Psoas muscle (tissue), 8 donors: ENCODE data around the gene POLE. TPM values are rescaled to one million over a fixed set of nuclear protein-coding genes. Genes with fewer than 3 reads are reported as not detected.
"Not testable (repeated sequence)": the region's sequence is repeated elsewhere in the genome, so short reads cannot be mapped to it uniquely, and the experiment has no call there.

ENCODE experiments used
- ATAC-seq, 4 donors: fragments of 200-7000 bp; cut with Tn5 transposase; one replicate each; pipeline ENCODE4 v1.9.1; 2020; ENCODE audit warnings: moderate library complexity in 3 of 4, mild to moderate bottlenecking in 2 of 4
- DNase-seq, 2 donors: peaks; one replicate each; pipeline ENCODE4 v3.0.0-alpha.2; 2020
- H3K27ac ChIP-seq: fragments of 200-600 bp; one replicate; pipeline ENCODE4 v1.8.0; 2022
- H3K27me3 ChIP-seq, 3 donors: fragments of 200-600 bp in 1 of 3; one replicate each; pipeline versions ENCODE4 v1.6.1 to v1.8.0; 2013 to 2022; ENCODE audit warnings: low read length in 2 of 3, mild to moderate bottlenecking in 2 of 3, moderate library complexity in 1 of 3; ENCODE audit not compliant: insufficient read depth in 3 of 3
- H3K36me3 ChIP-seq, 2 donors: fragments of 200-600 bp in 1 of 2; one replicate each; pipeline versions ENCODE4 v1.6.1 to v1.8.0; 2013 to 2022; ENCODE audit warnings: low read depth in 1 of 2, mild to moderate bottlenecking in 1 of 2, moderate library complexity in 1 of 2; ENCODE audit not compliant: insufficient read depth in 1 of 2
- H3K4me1 ChIP-seq: fragments of 200-600 bp; one replicate; pipeline ENCODE4 v1.8.0; 2022
- H3K4me3 ChIP-seq: fragments of 200-600 bp; one replicate; pipeline ENCODE4 v1.8.0; 2022; ENCODE audit warnings: mild to moderate bottlenecking
- H3K9me3 ChIP-seq: fragments of 200-600 bp; one replicate; pipeline ENCODE4 v1.8.0; 2022
- CTCF ChIP-seq: fragments of 200-600 bp; IDR thresholded peaks from one replicate; pipeline ENCODE4 v1.8.0; 2022; ENCODE audit warnings: antibody characterized with exemption
- WGBS, 3 donors: extraction: QIAGEN DNeasy Blood & Tissue Kit; methylation state at CpG; one replicate each; pipeline versions ENCODE4 v1.1.6 to v1.1.7; 2013; 5-methylcytosine and 5-hydroxymethylcytosine counted together
- intact Hi-C, 2 donors: fragments of 100-400 bp; cut with DNase I; formaldehyde crosslinking; loops; one replicate each; pipeline versions ENCODE4 v1.11.0 to v1.14.2; 2022
- polyA plus RNA-seq, 3 donors: library from polyadenylated mRNA; stranded (reverse); fragments of 200-250 nt; gene quantifications; one replicate each; pipeline ENCODE4 v1.2.3, GENCODE V29; 2013
- total RNA-seq, 4 donors: library from RNA; stranded (reverse); fragmentation: NEBNext Ultra II Directional in 2 of 4; extraction: Animal tissue kit (Norgen Biotek cat#: 25700) in 2 of 4; gene quantifications; one replicate each; pipeline versions ENCODE4 v1.2.1 to v1.2.4, GENCODE V29; 2021 to 2023
- donor health status: healthy with polysubstance abuse.
- donor health status: DM: no; HTN: no; CAD: no; lungs with moderate emphysema.
- donor health status: Bipolar disorder and iron deficiency.
- donor health status: healthy.
- donor health status: DM: yes; HTN: yes; CAD: no.
- donor health status: DM: no; HTN: no; CAD: no.
- donor health status: DM: no; HTN: no; CAD: no.
- donor health status: DM: yes; HTN: yes; CAD: no.

Gene POLE
- total and polyA plus RNA-seq, 7 donors = 4.2 to 15.1 (median 6.7) TPM

- Histone ChIP-seq H3K4me1 (no peaks in the 10 kb centered on the region), H3K36me3 (no peaks in the 10 kb centered on the region), H3K27ac (no peak overlapping the region), H3K9me3 (no peaks in the 10 kb centered on the region), H3K4me3 (peak overlapping the region; percentile 59), H3K27me3 (peaks cover 0 to 72% (median 17%) of the 10 kb centered on the region in 3 donors)
- 17 to 25% (median 21%) methylated on average over 45 of the region's 45 CpGs for WGBS, 3 donors
- ATAC-seq (peak; percentile 72 to 82 (median 78)), DNase-seq (peak; percentile 70 to 82)
- TF ChIP-seq CTCF = peak; percentile 61
- intact Hi-C loops = no loop called here
These were observed 86.8 kb downstream of the POLE start for GRCh38 chr12:132600048-132601032.

GRCh38 chr12:132599502-132599901 lies 87.6 kb downstream of the POLE start:
- 66 to 82% (median 78%) methylated on average over 6 of the region's 6 CpGs for WGBS, 3 donors
- H3K27ac ChIP-seq, H3K4me3 ChIP-seq, DNase-seq, H3K9me3 ChIP-seq, H3K4me1 ChIP-seq, H3K36me3 ChIP-seq, ATAC-seq, intact Hi-C loops: not testable (repeated sequence)
- peaks cover 0 to 68% (median 13%) of the 10 kb centered on the region in 3 donors for H3K27me3 ChIP-seq

GRCh38 chr12:132597333-132598316 lies 89.5 kb downstream of the POLE start:
- H3K27ac ChIP-seq = no peak overlapping the region
- H3K9me3 ChIP-seq = no peaks in the 10 kb centered on the region
- no peak for DNase-seq
- peaks cover 0 to 49% (median 1%) of the 10 kb centered on the region in 3 donors for H3K27me3 ChIP-seq
- no peaks in the 10 kb centered on the region for H3K36me3 ChIP-seq
- intact Hi-C loops = no loop called here
- WGBS, 3 donors = 6 to 14% (median 9%) methylated on average over 10 to 49 of the region's 58 CpGs
- peak overlapping the region; percentile 49 for H3K4me3 ChIP-seq
- TF ChIP-seq CTCF = no peak
- ATAC-seq = no peak
- H3K4me1 ChIP-seq = no peaks in the 10 kb centered on the region

GRCh38 chr12:132596016-132596415 lies 91.1 kb downstream of the POLE start:
- Histone ChIP-seq H3K4me3 (no peak overlapping the region), H3K4me1 (no peaks in the 10 kb centered on the region), H3K9me3 (no peaks in the 10 kb centered on the region), H3K36me3 (no peaks in the 10 kb centered on the region), H3K27ac (no peak overlapping the region), H3K27me3 (peaks cover 0 to 44% (median 0%) of the 10 kb centered on the region in 3 donors)
- WGBS, 3 donors = 54 to 60% (median 59%) methylated on average over 18 of the region's 18 CpGs
- intact Hi-C loops = no loop called here
- ATAC-seq = no peak
- DNase-seq = peak in 1 of 2 donors; percentile 7
- no peak for TF ChIP-seq CTCF
